NCI-H2081 (cell line): ENCODE data around the gene PPM1A.
A peak's percentile ranks its signal among the peaks of the same experiment; 100 is the strongest.

Experiments
- DNase-seq, 2 experiments: peaks; one replicate each; lab custom pipeline; 2025; lab: John Stamatoyannopoulos, UW

Gene PPM1A

DNA sequence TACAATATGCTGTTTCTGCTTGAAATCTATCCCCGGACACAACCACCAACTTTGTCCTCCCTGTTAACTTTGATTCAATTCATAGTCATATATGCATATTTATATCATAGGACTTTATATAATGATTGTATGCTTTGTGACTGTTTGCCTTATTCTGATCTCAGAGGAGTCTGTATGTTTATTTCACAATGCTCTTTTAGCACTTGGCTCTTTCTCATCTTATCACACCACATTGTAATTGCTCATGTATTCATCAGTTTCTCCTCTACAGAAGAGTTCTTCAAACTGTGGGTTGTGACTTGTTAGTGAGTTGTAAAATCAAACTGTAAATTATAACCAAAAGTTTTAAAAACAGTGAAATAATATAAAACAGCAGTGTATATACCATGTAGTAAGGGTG lies 21.7 kb upstream of the PPM1A start:
- DNase-seq = no peak

- DNase-seq = no peak
Observed at GRCh38 chr14:60229614-60230013, 19.4 kb upstream of the PPM1A start.

- DNase-seq = no peak
Observed at GRCh38 chr14:60232185-60232584, 16.8 kb upstream of the PPM1A start.

GRCh38 chr14:60233251-60233650 lies 15.8 kb upstream of the PPM1A start:
- no peak for DNase-seq

- no peak for DNase-seq
Observed at GRCh38 chr14:60233891-60234290, 15.1 kb upstream of the PPM1A start.

DNA sequence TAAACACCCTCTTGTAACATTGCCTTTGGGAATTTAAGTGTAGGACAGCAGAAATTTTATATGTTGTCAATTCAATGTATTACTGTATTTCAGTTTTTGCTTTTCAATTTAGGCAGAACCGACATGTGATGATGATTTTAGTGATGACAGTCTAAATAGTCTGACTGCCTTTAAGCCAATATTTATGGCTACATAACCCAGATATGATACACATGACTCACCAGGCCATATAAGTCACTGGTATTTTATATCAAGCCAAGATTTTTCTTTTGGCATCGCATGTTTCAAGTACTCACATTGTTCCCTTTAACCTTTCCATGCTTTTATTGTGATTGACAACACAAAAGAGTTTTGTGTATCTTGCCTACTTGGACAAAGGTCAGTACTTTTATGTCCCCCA lies 13.6 kb upstream of the PPM1A start:
- no peak for DNase-seq

GRCh38 chr14:60238955-60239354 lies 10.1 kb upstream of the PPM1A start:
- DNase-seq = no peak

DNA sequence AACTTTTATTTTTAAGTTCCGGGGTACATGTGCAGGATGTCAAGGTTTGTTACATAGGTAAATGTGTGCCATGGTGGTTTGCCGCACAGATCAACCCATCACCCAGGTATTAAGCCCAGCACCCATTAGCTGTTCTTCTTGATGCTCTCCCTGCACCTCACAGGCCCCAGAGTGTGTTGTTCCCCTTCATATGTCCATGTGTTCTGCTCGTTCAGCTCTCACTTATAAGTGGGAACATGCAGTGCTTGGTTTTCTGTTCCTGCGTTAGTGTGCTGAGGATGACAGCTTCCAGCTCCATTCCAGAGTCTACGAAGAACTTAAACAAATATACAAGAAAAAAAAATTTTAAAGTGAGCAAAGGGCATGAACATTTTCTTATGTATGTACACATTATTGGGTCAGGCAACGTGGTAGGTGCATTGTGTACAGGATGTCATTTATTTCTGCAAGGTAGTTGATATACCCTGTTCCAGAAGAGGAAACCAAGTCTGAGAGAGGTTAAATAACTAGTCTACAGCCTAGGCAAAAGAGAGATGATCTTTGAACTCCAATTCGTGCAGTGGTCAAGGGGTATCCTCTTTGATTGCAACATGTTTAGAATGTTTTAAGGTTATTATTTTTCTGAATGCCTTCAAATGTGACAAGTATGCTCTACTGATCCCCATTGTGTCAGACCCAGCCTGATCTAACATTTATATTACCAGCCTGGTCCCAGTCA lies 8.7 kb upstream of the PPM1A start:
- no peak for DNase-seq

- DNase-seq = no peak
Observed at GRCh38 chr14:60241091-60241490, 7.9 kb upstream of the PPM1A start.

DNA sequence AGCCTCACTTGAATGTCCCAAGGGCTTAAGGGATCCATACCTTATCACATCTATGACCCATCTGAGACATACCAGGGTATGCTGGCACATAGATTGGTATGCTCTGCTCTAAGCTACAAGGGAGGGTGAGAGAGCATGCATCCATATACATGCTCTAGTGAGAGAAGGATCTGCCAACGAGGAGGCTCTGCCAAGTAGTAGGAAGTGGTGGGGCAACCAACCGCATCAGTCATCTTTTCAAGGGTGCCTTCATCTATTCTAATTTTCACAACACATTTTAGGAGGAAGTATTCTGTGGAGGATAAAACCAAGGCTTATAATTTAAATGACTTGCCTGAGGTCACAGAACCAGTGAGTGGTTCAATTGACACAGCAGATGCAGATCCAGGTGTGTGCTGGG lies 6.6 kb upstream of the PPM1A start:
- no peak for DNase-seq

DNA sequence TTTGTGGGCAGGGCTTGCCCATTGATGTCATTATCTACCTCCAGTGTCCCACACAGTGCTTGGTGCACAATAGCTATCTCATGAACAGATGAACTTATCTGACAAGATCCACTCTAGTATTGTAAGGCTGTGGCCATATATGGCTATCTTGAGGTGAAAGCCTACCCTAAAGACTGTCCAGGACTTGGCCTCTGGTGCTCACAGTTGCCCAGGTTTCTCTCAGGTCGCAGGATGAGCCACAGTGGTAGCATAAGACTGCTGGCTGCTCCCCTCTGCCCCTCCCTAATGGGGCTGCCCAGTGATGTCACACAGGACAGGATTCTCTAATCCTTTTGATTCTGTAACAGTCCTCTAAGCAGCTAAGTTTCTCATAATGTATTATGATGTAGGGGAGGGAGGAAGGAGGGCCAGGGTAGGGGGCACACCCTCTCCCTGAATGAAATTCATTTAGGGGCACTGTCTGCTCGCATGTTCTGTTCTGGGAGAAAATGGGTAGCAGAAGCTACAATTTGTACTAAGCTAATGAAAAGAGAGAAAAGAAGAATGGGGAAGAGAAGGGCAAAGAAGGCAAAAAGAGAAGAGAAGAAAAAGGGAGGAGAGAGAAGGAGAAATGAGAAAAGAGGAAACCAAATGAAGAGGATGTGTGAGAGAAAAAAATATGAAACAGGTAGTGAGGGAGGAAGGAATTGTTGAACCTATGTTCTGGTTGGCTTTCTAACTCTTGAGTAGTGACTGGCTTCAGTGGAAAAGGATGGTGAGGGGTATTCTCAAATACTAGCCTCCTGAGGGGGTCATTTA lies 3.4 kb upstream of the PPM1A start:
- DNase-seq = peak in 1 of 2 experiments; percentile 11

DNA sequence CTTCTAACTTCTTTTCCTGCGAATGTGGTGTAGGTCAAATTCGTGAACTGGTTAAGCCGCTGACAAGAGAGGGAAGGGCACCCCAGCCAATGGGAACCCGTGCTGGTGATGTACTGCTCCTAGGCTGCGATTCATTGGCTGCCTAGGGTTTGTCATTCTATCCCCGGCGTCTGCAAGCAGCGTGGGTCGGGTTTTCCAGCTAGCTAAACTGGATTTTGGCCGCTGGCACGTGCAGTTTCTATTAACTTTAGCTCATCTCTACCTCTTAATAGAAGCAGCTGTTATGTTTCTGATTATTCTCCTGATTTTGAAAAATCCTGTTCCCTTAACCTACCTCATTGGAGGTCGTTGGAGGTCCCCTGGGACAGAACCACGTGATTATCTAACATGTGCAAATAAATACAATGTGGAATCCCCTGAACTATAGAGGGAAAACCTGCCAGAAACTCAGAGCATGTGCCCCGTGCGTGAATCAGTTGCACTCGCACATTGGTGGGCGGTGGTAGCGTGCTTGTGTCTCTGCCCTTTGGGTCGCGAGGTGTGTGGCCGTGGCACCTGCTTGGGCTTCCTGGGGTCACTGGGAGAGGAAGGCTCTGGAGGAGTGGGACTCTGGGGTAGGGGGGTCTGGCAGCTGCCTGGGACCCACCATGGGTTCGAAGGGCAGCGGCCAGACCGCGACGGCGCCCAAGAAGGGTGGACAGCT lies 876 bp upstream of the PPM1A start:
- DNase-seq = peak; percentile 73 to 92

- peak; percentile 54 to 70 for DNase-seq
Observed at GRCh38 chr14:60249321-60250256, 568 bp downstream of the PPM1A start.

DNA sequence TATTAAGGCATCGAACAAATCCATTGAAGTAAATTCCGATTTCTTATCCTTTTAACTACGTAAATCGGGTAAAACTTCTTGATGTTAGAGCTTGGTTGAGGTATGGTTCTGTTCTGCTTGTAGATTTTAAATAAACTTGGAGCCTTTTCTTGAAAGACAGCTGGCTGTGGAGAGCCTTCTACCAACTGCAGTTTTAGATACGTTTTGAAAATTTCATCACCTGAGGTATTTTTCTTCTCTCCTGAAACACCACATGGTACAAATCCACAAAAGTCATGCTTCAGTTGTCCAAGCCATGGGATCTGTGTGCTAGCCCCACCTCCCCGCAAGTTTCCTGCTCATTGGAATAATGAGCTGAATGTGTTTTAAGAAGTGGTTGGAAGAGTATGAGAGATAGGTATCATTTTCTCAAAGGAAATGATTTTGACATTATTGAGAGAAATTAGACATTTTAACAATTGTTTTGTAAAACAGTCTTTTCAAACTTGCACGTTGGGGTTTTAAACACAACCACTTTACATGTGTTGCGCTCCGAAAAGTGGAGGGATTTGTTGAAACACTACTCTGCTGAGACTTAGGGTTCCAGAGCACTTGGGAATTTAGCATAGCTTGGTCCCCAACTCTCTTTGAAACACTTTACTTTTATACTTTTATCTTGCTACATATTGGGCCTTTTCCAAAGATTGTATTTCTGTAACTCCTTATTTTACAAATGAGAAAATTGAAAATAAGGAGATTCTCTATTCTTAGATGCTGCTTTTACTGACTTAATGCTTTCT lies 1.4 kb downstream of the PPM1A start:
- DNase-seq = peak in 1 of 2 experiments; percentile 14

DNA sequence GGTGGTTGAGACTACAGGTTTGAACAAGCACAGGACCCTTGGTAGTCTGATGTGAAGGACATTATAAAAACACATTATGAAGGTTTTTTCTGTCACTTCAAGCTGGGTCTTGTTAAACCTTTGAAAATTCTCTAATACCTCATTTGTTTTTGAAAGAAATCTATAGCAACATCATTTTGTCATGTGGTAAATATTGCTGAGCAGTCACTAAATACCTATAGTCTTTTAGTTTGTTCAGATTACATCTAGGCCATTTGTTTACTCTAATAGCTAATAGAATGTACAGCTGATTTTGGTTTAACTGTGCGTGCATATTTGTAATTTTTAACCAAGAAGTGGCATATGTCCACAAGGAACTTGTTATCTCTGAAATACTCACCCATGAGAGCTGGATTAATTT lies 2.9 kb downstream of the PPM1A start:
- no peak for DNase-seq

DNA sequence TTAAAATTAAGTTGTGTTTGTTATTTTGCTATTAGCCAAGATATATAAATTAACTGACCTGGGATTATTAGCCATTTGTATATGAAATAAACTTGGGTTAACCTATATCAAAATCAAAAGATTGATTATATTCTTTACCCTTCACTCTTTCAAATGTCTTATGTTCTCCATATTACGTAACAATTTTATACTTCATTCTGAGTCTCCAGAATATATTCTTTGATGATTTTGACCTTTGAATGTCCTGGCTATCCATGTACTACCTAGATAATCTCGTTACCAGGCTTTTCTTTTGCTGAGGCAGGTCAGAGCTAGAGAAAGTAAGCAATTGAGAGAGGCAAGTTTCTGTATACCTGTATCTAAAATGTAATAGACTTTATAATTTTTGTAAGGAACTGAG lies 3.6 kb downstream of the PPM1A start:
- no peak for DNase-seq

DNA sequence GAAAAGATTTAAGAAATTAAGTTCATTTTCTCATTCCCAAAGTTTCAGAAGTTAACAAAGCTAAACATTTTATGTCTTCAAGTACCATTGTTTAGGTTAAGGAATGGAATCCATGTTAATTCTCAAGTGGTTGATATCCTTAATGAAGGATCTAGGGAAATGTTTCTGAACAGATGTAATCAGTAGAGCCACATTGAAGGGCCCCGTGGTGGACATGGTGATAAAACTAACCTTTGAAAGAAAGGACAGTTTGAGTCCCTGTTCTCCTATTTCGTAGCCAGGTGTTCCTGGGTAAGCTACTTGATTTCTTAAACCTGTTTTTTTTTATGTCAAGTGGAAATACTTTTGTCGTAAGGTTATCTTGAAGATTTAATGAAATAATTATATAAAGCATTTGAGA lies 4.6 kb downstream of the PPM1A start:
- no peak for DNase-seq

DNA sequence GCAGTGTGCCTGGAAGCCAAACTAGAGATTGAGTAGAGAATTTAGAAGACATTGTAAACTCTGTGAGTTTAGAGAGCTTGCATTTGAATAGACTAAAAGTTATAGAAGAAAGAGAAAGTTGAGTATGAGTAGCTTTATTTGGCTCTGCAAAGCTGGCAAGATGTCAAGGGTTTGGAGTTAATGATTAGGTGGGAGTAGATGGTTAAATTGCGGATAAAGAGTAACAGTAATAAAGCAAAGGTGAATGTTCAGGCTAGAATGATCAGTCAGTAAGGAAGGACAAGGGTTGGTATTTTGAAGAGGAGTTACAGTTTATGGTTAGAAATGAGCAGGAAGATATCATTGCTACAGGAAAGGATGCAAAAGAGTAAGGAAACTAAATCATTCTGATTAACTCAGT lies 5.2 kb downstream of the PPM1A start:
- no peak for DNase-seq

GRCh38 chr14:60257865-60258264 lies 8.8 kb downstream of the PPM1A start:
- DNase-seq = no peak

- no peak for DNase-seq
Observed at GRCh38 chr14:60265163-60265562, 16.1 kb downstream of the PPM1A start.
